ENCODE data around the gene ZNF502.

The ZNF502 gene

DNA sequence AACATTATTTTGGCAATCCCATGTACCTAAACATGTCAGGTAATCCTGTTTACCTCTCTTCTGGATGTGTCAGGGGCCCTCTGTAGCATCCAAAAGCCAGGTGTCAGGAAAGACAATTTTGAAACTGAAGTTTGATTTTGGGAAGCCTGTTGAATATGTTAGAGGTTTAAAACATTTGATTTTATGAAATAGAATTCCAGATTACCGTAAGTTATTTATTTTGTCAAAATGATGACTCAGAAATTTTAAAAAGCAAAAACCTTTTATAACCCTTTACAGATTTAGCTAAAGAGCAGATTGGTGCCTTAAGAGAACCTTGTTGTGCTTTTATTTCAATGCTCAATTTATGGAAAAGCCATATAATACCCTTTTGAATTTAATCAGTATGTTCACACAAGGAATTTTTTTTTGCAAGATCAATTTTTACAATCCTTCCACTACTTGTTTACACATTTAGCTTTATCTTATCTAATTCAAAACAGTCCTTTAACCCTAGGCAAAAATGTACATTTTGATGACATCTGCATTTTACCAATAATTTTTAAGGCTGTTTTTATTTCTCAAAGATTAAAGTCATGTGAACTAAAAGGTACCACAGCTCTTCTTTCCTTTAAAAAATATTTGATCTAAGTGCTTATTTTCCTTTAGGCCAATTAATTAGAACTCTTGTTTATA lies 59.1 kb downstream of the ZNF502 start:
- no peak for DNase-seq

DNA sequence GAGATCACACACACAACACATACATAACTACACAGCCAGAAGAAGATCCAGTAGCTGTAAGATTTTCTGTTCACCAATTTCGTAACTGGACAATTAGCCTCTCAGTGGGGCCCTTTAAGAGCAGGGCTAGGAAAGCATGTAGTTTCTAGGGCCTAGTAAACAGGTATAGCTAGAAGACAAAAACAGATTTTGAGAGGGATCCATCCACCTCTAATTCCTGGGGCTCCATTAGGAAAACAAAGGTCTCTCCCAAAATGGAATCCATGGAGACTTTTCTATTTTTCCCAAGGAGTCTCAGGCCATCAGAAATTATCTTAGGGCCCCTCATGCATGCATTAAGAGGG lies 59.6 kb downstream of the ZNF502 start:
- no peak for DNase-seq
